ENCODE measurements around the gene SH3PXD2B.
"Not testable (repeated sequence)": the region's sequence is repeated elsewhere in the genome, so short reads cannot be mapped to it uniquely, and the experiment has no call there.

GRCh38 chr5:172368699-172369098 is 85.6 kb downstream of the SH3PXD2B start:
- TF ChIP-seq CTCF, POLR2A (IDR thresholded peaks at IDR 0.05): not testable (repeated sequence)
